Measurements from ENCODE around the gene GPR62. TPM values are rescaled to one million over a fixed set of nuclear protein-coding genes. Genes with fewer than 3 reads are reported as not detected.

GPR62 gene
- total RNA-seq, 6 experiments from 2014 or later = 0.18 to 0.37 TPM; not detected in 4

- no peaks in the 10 kb centered on the region for H3K36me3 ChIP-seq
Observed at GRCh38 chr3:51977446-51978142, 22.4 kb downstream of the GPR62 start.

GRCh38 chr3:51978143-51978502 is 22.9 kb downstream of the GPR62 start:
- Histone ChIP-seq H3K9me3 (no peaks in the 10 kb centered on the region), H3K36me3 (no peaks in the 10 kb centered on the region), H3K27ac (no peak overlapping the region), H3K4me1 (peaks cover 0 to 25% (median 8%) of the 10 kb centered on the region in 4 donors), H3K27me3 (no peaks in the 10 kb centered on the region), H3K4me3 (no peak overlapping the region)
- intact Hi-C loops (cut with DNase I) = no loop called here
- no CpG with 5 or more reads among the region's 4 CpGs for WGBS (ENCODE audit: insufficient coverage, low coverage, low lambda C conversion rate, missing lambda C conversion rate)
- DNase-seq (no peak), ATAC-seq (no peak)
- no peak for TF ChIP-seq POLR2A (IDR thresholded peaks at IDR 0.05)

More at GRCh38 chr3:51977446-51978142, 22.4 kb downstream of the GPR62 start:
- DNase-seq = no peak
- H3K4me3 ChIP-seq = no peak overlapping the region
- no peak for ATAC-seq
- no peak overlapping the region for H3K27ac ChIP-seq
- WGBS (ENCODE audit: insufficient coverage, low coverage, low lambda C conversion rate, missing lambda C conversion rate) = 55% methylated on average over 4 of the region's 9 CpGs
- peaks cover 0 to 28% (median 8%) of the 10 kb centered on the region in 4 donors for H3K4me1 ChIP-seq
- H3K27me3 ChIP-seq = no peaks in the 10 kb centered on the region
- intact Hi-C loops (cut with DNase I) = no loop called here
- TF ChIP-seq, protein P1, sequence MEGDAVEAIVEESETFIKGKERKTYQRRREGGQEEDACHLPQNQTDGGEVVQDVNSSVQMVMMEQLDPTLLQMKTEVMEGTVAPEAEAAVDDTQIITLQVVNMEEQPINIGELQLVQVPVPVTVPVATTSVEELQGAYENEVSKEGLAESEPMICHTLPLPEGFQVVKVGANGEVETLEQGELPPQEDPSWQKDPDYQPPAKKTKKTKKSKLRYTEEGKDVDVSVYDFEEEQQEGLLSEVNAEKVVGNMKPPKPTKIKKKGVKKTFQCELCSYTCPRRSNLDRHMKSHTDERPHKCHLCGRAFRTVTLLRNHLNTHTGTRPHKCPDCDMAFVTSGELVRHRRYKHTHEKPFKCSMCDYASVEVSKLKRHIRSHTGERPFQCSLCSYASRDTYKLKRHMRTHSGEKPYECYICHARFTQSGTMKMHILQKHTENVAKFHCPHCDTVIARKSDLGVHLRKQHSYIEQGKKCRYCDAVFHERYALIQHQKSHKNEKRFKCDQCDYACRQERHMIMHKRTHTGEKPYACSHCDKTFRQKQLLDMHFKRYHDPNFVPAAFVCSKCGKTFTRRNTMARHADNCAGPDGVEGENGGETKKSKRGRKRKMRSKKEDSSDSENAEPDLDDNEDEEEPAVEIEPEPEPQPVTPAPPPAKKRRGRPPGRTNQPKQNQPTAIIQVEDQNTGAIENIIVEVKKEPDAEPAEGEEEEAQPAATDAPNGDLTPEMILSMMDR (IDR thresholded peaks at IDR 0.05) = no peak
- TF ChIP-seq POLR2A (IDR thresholded peaks at IDR 0.05) = no peak
- H3K9me3 ChIP-seq = no peaks in the 10 kb centered on the region

GRCh38 chr3:51980253-51980652 is 25.1 kb downstream of the GPR62 start:
- Histone ChIP-seq H3K4me1 (peaks cover 0 to 38% (median 7%) of the 10 kb centered on the region in 4 donors), H3K4me3 (no peak overlapping the region), H3K36me3 (no peaks in the 10 kb centered on the region), H3K9me3 (no peaks in the 10 kb centered on the region), H3K27ac (no peak overlapping the region), H3K27me3 (no peaks in the 10 kb centered on the region)
- ATAC-seq = no peak
- no peak for DNase-seq
- WGBS (ENCODE audit: insufficient coverage, low coverage, low lambda C conversion rate, missing lambda C conversion rate) = 95% methylated on average over 7 of the region's 10 CpGs
- no peak for TF ChIP-seq POLR2A (IDR thresholded peaks at IDR 0.05)
- TF ChIP-seq, protein P1 (IDR thresholded peaks at IDR 0.05) = no peak
- intact Hi-C loops (cut with DNase I) = no loop called here

DNA sequence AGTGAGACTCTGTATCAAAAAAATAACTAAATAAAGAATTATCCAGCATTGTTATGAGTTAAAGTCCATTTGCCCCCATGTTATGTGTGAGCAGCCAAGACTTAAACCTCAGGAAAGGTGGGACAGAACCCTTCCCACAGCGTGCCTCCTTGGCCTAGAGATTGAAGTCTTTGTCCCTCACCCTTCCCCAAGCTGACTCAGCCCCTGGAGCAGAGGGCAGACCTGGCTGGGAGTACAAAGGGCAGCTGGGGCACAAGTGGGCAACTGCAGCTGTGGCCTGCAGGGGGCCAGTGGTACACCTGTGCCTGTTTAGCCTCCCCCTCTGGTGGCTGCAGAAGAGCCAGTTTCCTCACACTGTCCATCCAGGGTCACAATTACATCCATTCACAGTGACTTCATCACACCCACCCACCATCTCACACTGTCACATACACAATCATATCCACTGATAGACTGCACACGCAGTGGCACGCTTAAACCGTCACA is 27.2 kb downstream of the GPR62 start:
- H3K4me3 ChIP-seq = peak overlapping the region; percentile 55 to 80 (median 64)
- ATAC-seq = peak; percentile 66 to 75 (median 70)
- H3K4me1 ChIP-seq = peaks cover 0 to 33% (median 7%) of the 10 kb centered on the region in 4 donors
- no peaks in the 10 kb centered on the region for H3K9me3 ChIP-seq
- 2% methylated on average over 4 of the region's 4 CpGs for WGBS (ENCODE audit: insufficient coverage, low coverage, low lambda C conversion rate, missing lambda C conversion rate)
- TF ChIP-seq, protein P1 (IDR thresholded peaks at IDR 0.05) = peak; percentile 58 to 87 (median 62)
- no peak for TF ChIP-seq POLR2A (IDR thresholded peaks at IDR 0.05)
- H3K36me3 ChIP-seq = peaks cover 0 to 2% (median 0%) of the 10 kb centered on the region in 4 donors
- intact Hi-C loops (cut with DNase I) = no loop called here
- peak; percentile 80 to 91 (median 89) for DNase-seq
- H3K27me3 ChIP-seq = no peaks in the 10 kb centered on the region
- peak overlapping the region; percentile 74 to 91 (median 83) for H3K27ac ChIP-seq
